NCI-H345 (cell line): ENCODE results near the gene MMP28.

Experiments
- DNase-seq: peaks from one replicate; lab custom pipeline; 2025; lab: John Stamatoyannopoulos, UW

Gene MMP28

GRCh38 chr17:35743626-35744328 is 51.7 kb downstream of the MMP28 start:
- DNase-seq = no peak

GRCh38 chr17:35742896-35743477 is 52.5 kb downstream of the MMP28 start:
- no peak for DNase-seq

GRCh38 chr17:35742496-35742895 is 52.9 kb downstream of the MMP28 start:
- no peak for DNase-seq

- DNase-seq = peak; percentile 39
These were observed 54.2 kb downstream of the MMP28 start for GRCh38 chr17:35740997-35741931.

GRCh38 chr17:35740216-35740615 is 55.2 kb downstream of the MMP28 start:
- DNase-seq = no peak

DNA sequence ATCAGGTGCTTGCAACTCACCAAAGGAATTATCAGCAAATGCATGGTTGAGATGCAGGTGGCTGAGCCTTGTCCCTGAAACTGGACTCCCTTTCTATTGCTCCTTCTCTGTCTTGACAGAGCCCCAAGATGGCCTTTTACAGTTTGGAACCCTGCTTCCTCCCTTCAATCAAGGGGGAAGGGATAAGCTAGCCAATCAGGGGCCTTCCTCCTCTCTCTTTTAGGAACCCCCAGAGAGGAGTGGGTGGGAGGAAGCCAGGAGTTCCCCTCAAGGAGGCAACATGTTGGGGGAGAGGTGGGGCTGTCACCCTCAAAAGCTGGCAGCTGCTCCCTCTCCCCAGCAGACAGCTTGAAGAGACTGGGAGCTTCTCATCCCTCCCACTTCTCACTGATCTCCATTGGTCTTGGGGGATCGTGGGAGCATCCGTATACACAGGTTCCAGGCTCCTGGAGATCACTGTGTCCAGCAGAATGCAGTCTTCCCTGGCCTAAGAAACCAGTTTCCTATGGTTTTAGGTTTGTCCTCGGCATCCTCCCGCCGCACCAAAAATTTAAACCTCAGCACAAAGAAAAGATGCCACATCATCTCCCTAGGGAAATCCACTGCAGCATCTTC is 56.8 kb downstream of the MMP28 start:
- DNase-seq = no peak

GRCh38 chr17:35736236-35736635 is 59.2 kb downstream of the MMP28 start:
- DNase-seq = no peak

- DNase-seq = no peak
These were observed 60.2 kb downstream of the MMP28 start for GRCh38 chr17:35735036-35735805.

GRCh38 chr17:35734396-35734795 is 61.0 kb downstream of the MMP28 start:
- no peak for DNase-seq

GRCh38 chr17:35733366-35733765 is 62.1 kb downstream of the MMP28 start:
- no peak for DNase-seq

DNA sequence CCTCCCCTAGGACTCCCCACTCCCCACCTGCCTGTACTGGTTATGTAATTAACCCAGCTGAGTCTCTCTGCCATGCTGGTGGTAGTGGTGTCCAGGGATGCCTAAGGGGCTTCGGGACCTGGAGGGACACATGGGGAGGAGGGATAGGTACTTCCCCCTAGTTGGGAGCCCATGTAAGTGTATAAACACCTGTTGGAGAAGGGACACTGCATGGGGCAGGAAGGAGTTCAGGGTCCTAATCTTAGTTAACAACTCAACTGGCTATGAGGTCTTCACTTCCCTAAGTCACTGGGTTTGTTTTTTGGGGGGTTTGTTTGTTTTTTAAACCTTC is 62.7 kb downstream of the MMP28 start:
- no peak for DNase-seq

DNA sequence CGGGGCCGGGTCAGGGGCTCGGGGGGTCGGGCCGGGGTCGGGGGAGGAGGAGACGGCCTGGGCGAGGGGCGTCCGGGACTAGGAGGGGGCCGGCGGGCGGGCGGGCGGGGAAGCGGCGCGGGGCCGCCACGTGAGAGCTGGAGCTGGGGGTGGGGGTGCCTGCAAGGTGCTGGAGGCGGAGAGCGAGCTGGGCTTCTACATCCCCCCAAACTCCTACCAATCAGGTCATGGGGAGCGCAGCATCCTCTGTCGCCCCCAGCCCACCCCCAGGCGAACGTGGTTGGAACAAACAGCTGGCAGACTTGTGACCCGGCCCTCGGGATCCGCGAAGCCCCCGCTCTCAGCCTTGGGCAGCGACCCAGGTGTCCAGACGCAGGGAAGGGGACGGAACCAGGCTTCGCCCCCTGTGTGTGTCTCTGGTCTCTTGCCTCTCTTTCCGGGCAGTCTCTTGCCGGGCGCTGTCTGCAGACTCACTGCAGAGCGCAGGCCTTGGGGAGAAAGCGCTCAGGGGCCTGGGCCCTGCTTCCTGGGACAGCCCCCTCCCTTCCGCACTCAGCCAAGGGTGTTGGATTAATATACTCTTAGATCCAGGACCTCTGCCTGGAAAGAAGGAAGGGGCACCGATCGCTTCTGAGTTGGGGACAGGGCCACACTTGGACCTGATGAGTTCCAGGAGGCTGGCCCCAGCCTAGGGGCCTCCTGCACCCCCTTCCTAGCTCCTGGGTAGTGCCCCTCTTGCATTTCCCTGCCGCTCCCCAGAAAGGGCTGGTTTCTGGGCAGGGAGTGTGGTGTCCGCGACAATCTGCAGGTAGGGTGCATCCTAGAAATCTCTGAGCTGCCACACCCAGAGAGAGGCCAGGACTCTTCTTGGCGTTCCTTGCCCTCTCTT is 63.3 kb downstream of the MMP28 start:
- DNase-seq = no peak

DNA sequence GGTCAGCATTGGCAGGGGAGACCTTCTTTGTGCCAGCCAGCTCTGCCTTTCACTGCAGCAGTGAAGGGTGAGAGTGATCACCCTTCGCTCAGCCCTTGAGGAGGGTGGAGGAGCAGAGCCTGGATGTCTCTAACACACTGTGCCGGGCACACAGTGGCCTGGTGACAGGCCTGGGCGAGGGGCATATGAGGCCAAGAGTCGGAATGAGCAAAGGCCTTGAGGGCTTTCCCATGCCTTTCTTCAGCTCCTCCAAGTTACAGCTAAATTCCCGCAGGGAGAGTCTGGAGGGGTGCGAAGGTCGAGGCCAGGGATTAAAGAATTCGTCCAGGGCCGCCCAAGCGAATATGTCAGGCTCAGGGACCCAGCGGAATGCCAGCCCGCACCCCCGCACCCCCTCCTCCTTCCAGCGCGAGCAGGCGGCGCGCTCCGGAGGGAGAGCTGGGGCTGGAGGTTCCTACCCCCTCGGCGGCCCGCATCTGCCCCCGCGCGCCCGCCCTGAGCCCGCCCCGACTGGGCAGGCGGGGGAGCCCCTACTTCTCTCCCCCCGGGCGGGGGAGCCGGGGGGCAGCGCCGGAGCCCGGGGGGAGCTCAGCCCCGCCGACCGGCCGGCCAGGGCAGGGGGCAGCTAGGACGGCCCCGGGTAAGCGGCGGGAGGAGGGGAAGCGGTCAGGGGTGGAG is 64.1 kb downstream of the MMP28 start, which contains the start of gene RASL10B:
TSS of gene RASL10B (plus strand) at position 401 of the 678 bp plus-strand sequence. CDS start 3,546 bp downstream, outside the sequence.
- DNase-seq = no peak

- no peak for DNase-seq
These were observed 64.9 kb downstream of the MMP28 start for GRCh38 chr17:35730400-35731005.

DNA sequence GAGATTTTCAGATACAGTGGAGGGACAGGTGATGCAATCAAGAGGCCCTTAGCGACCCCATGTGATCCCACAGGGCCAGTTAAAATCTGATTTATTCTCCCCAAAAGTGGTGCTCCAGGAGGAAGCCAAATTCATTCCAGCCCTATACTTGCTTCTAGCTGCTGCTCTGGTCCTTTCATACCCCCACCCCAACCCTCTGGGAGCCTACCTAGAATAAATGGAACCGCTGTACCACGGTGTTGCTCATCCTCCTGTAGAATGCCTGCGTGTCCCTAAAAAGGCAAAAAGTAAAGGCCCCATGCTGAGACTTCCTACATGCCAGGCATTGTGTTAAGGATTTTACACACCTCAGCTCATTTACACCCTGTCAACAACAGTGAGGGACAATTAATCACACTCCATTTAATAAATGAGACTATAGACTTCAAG is 66.0 kb downstream of the MMP28 start:
- DNase-seq = no peak

GRCh38 chr17:35728551-35728950 is 66.9 kb downstream of the MMP28 start:
- no peak for DNase-seq

DNA sequence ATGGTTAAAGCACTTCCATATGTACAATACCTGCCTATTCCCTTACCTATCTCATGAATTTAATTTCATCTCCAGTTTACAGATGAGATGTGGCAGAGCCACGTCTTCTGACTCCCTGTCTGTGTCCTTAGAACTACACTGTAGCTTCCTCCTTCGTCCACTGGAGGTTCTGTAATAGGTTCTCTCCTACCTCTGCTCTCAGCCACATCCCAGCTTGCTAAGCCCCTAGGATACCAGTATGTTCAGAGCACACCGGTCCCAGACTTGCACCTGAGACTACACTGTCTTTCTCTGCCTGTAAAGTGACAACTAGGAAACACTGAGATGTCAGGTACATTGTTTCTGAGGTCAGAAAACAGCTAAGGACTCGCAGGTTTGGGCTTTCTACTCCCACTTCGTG is 67.8 kb downstream of the MMP28 start:
- no peak for DNase-seq

- DNase-seq = no peak
These were observed 68.4 kb downstream of the MMP28 start for GRCh38 chr17:35726953-35727460.
